Suprapubic skin (tissue), 4 donors: ENCODE measurements around the gene SLC25A39. TPM values are rescaled to one million over a fixed set of nuclear protein-coding genes. Genes with fewer than 3 reads are reported as not detected.
A peak's percentile ranks its signal among the peaks of the same experiment; 100 is the strongest.

Experiments used
- DNase-seq, 2 donors: peaks; one replicate each; pipeline ENCODE4 v3.0.0-alpha.2; 2019; ENCODE audit warnings: low spot score in 2 of 2
- H3K27ac ChIP-seq: fragments of 200-600 bp; sonication (generic); one replicate; pipeline ENCODE4 v1.5.1; 2019
- H3K27me3 ChIP-seq: fragments of 200-600 bp; sonication (generic); one replicate; pipeline ENCODE4 v1.5.1; 2019
- H3K36me3 ChIP-seq: fragments of 200-600 bp; sonication (generic); one replicate; pipeline ENCODE4 v1.5.1; 2019
- H3K4me1 ChIP-seq: fragments of 200-600 bp; sonication (generic); one replicate; pipeline ENCODE4 v1.5.1; 2019
- H3K4me3 ChIP-seq: fragments of 200-600 bp; sonication (generic); one replicate; pipeline ENCODE4 v1.5.1; 2019; ENCODE audit warnings: mild to moderate bottlenecking
- H3K9me3 ChIP-seq: fragments of 200-600 bp; sonication (generic); one replicate; pipeline ENCODE4 v1.5.1; 2019
- EP300 ChIP-seq: sonication (generic); formaldehyde crosslinking; IDR thresholded peaks from one replicate; pipeline ENCODE4 v1.6.1; 2017; ENCODE audit warnings: antibody characterized with exemption
- POLR2A ChIP-seq, 2 donors: fragments of 450-650 bp; IDR thresholded peaks; one replicate each; pipeline ENCODE4 v1.6.1; 2017; ENCODE audit warnings: antibody characterized with exemption in 2 of 2, mild to moderate bottlenecking in 2 of 2, moderate library complexity in 2 of 2
- POLR2AphosphoS5 ChIP-seq, 3 donors: sonication (generic); formaldehyde crosslinking; IDR thresholded peaks; one replicate each; pipeline ENCODE4 v1.6.1; 2017; ENCODE audit warnings: antibody characterized with exemption in 3 of 3
- WGBS: methylation state at CpG from one replicate; pipeline ENCODE4 v1.1.5; 2018; 5-methylcytosine and 5-hydroxymethylcytosine counted together
- total RNA-seq, 4 donors: library from RNA; depleted of rRNA; stranded (reverse); fragments of >200 nt; gene quantifications; one replicate each; pipeline ENCODE4 v1.1.0, GENCODE V29; 2016
- TF ChIP-seq, protein P1 (sequence below), 2 donors: fragments of 200-600 bp in 1 of 2; fragments of 450-650 bp in 1 of 2; sonication (generic) in 1 of 2; IDR thresholded peaks; one replicate each; pipeline ENCODE4 v1.5.1; 2016 to 2019; ENCODE audit warnings: antibody characterized with exemption in 2 of 2, mild to moderate bottlenecking in 1 of 2, moderate library complexity in 1 of 2

The SLC25A39 gene
- total RNA-seq, 4 donors from 2014 or later = 94.9 to 132 (median 111) TPM

- peak overlapping the region; percentile 53 for H3K4me3 ChIP-seq
- H3K27ac ChIP-seq = no peak overlapping the region
- no peaks in the 10 kb centered on the region for H3K9me3 ChIP-seq
- peak in 1 of 2 donors; percentile 69 for DNase-seq
- TF ChIP-seq POLR2AphosphoS5 (IDR thresholded peaks at IDR 0.05) (no peak), POLR2A (IDR thresholded peaks at IDR 0.05) (no peak), EP300 (no peak)
- TF ChIP-seq, protein P1, sequence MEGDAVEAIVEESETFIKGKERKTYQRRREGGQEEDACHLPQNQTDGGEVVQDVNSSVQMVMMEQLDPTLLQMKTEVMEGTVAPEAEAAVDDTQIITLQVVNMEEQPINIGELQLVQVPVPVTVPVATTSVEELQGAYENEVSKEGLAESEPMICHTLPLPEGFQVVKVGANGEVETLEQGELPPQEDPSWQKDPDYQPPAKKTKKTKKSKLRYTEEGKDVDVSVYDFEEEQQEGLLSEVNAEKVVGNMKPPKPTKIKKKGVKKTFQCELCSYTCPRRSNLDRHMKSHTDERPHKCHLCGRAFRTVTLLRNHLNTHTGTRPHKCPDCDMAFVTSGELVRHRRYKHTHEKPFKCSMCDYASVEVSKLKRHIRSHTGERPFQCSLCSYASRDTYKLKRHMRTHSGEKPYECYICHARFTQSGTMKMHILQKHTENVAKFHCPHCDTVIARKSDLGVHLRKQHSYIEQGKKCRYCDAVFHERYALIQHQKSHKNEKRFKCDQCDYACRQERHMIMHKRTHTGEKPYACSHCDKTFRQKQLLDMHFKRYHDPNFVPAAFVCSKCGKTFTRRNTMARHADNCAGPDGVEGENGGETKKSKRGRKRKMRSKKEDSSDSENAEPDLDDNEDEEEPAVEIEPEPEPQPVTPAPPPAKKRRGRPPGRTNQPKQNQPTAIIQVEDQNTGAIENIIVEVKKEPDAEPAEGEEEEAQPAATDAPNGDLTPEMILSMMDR (IDR thresholded peaks at IDR 0.05) = no peak
- WGBS = 73% methylated on average over 13 of the region's 22 CpGs
- no peaks in the 10 kb centered on the region for H3K27me3 ChIP-seq
- peaks cover 47% of the 10 kb centered on the region for H3K36me3 ChIP-seq
- H3K4me1 ChIP-seq = peaks cover 25% of the 10 kb centered on the region
These were observed 28.4 kb upstream of the SLC25A39 start for GRCh38 chr17:44352828-44353671.

- Histone ChIP-seq H3K36me3 (peaks cover 47% of the 10 kb centered on the region), H3K9me3 (no peaks in the 10 kb centered on the region), H3K27me3 (no peaks in the 10 kb centered on the region), H3K27ac (no peak overlapping the region), H3K4me3 (no peak overlapping the region), H3K4me1 (peaks cover 33% of the 10 kb centered on the region)
- DNase-seq = peak in 1 of 2 donors; percentile 67
- TF ChIP-seq, protein P1 (IDR thresholded peaks at IDR 0.05) = no peak
- 98% methylated on average over 17 of the region's 36 CpGs for WGBS
These were observed 27.6 kb upstream of the SLC25A39 start for GRCh38 chr17:44351961-44352827.

- peaks cover 47% of the 10 kb centered on the region for H3K36me3 ChIP-seq
These were observed 26.8 kb upstream of the SLC25A39 start for GRCh38 chr17:44351464-44351863.

GRCh38 chr17:44350733-44351226, 26.2 kb upstream of the SLC25A39 start:
- TF ChIP-seq POLR2AphosphoS5 (IDR thresholded peaks at IDR 0.05) (no peak), POLR2A (IDR thresholded peaks at IDR 0.05) (no peak)
- TF ChIP-seq, protein P1 (IDR thresholded peaks at IDR 0.05) = peak; percentile 24 to 72
- no peak overlapping the region for H3K27ac ChIP-seq
- no peaks in the 10 kb centered on the region for H3K27me3 ChIP-seq
- DNase-seq = no peak
- no peaks in the 10 kb centered on the region for H3K9me3 ChIP-seq
- peaks cover 46% of the 10 kb centered on the region for H3K4me1 ChIP-seq
- 70% methylated on average over 6 of the region's 6 CpGs for WGBS
- H3K4me3 ChIP-seq = no peak overlapping the region
- H3K36me3 ChIP-seq = peaks cover 47% of the 10 kb centered on the region

More at GRCh38 chr17:44351464-44351863, 26.8 kb upstream of the SLC25A39 start:
- peak in 1 of 2 donors; percentile 62 for DNase-seq
- TF ChIP-seq POLR2A (IDR thresholded peaks at IDR 0.05) (no peak), POLR2AphosphoS5 (IDR thresholded peaks at IDR 0.05) (no peak), EP300 (no peak)
- TF ChIP-seq, protein P1 (IDR thresholded peaks at IDR 0.05) = no peak
- H3K27me3 ChIP-seq = no peaks in the 10 kb centered on the region
- no peak overlapping the region for H3K4me3 ChIP-seq
- no peak overlapping the region for H3K27ac ChIP-seq
- no peaks in the 10 kb centered on the region for H3K9me3 ChIP-seq
- 97% methylated on average over 5 of the region's 8 CpGs for WGBS
- peaks cover 39% of the 10 kb centered on the region for H3K4me1 ChIP-seq
